Spleen (tissue), 11 donors: ENCODE results near the gene TDG. TPM values are rescaled to one million over a fixed set of nuclear protein-coding genes. Genes with fewer than 3 reads are reported as not detected.

Source experiments
- DNase-seq: peaks from one replicate; pipeline ENCODE4 v3.0.0-alpha.2; 2020
- H3K27ac ChIP-seq, 8 donors: fragments of 200-600 bp; sonication (generic) in 7 of 8; 1 replicate in 4 of 8; 2 replicates in 4 of 8; pipeline versions ENCODE4 v1.5.0 to v1.8.0; 2016 to 2021; ENCODE audit warnings: inconsistent platforms in 4 of 8, mild to moderate bottlenecking in 4 of 8, moderate library complexity in 1 of 8
- H3K27me3 ChIP-seq, 7 donors: fragments of 200-600 bp; sonication (generic) in 6 of 7; replicated peaks in 1 of 7; 1 replicate in 4 of 7; 2 replicates in 3 of 7; pipeline versions ENCODE4 v1.5.0 to v1.8.0; 2016 to 2021; ENCODE audit warnings: inconsistent platforms in 3 of 7, mild to moderate bottlenecking in 1 of 7
- H3K36me3 ChIP-seq, 6 donors: fragments of 200-600 bp; sonication (generic) in 5 of 6; 1 replicate in 4 of 6; 2 replicates in 2 of 6; pipeline versions ENCODE4 v1.5.0 to v1.8.0; 2016 to 2021; ENCODE audit warnings: inconsistent platforms in 2 of 6
- H3K4me1 ChIP-seq, 6 donors: fragments of 200-600 bp; sonication (generic) in 5 of 6; 1 replicate in 3 of 6; 2 replicates in 3 of 6; pipeline versions ENCODE4 v1.5.0 to v1.8.0; 2016 to 2021; ENCODE audit warnings: inconsistent platforms in 3 of 6
- H3K4me3 ChIP-seq, 8 donors: fragments of 200-600 bp; sonication (generic) in 7 of 8; 1 replicate in 4 of 8; 2 replicates in 4 of 8; pipeline versions ENCODE4 v1.5.0 to v1.8.0; 2016 to 2021; ENCODE audit warnings: inconsistent platforms in 4 of 8, mild to moderate bottlenecking in 4 of 8, moderate library complexity in 2 of 8
- H3K9me3 ChIP-seq, 8 donors: fragments of 200-600 bp; sonication (generic) in 7 of 8; 1 replicate in 4 of 8; 2 replicates in 4 of 8; pipeline versions ENCODE4 v1.5.0 to v1.8.0; 2016 to 2021; ENCODE audit warnings: inconsistent platforms in 4 of 8
- POLR2A ChIP-seq, 3 donors: fragments of 450-650 bp; IDR thresholded peaks; one replicate each; pipeline ENCODE4 v1.5.1; 2017; ENCODE audit warnings: antibody characterized with exemption in 3 of 3, mild to moderate bottlenecking in 1 of 3
- POLR2AphosphoS5 ChIP-seq, 3 donors: sonication (generic); formaldehyde crosslinking; IDR thresholded peaks; one replicate each; pipeline ENCODE4 v1.5.1; 2017; ENCODE audit warnings: antibody characterized with exemption in 3 of 3
- WGBS, 5 donors: extraction: QIAGEN DNeasy Blood & Tissue Kit in 3 of 5; methylation state at CpG; one replicate each; pipeline versions ENCODE4 v1.1.5 to v1.1.7; 2013 to 2018; 5-methylcytosine and 5-hydroxymethylcytosine counted together
- intact Hi-C: fragments of 100-400 bp; cut with DNase I; formaldehyde crosslinking; loops from one replicate; pipeline ENCODE4 v1.15.0; 2023; ENCODE audit warnings: low total_unique reads
- polyA plus RNA-seq, 3 donors: library from polyadenylated mRNA; stranded (reverse); fragments of 200-250 nt; gene quantifications; one replicate each; pipeline ENCODE4 v1.2.1, GENCODE V29; 2013
- total RNA-seq, 7 donors: library from RNA; depleted of rRNA in 3 of 7; stranded (reverse); fragments of >200 nt in 3 of 7; fragmentation: NEBNext Ultra II Directional in 4 of 7; extraction: Animal tissue kit (Norgen Biotek cat#: 25700) in 4 of 7; gene quantifications; one replicate each; pipeline versions ENCODE4 v1.1.0 to v1.2.1, GENCODE V29; 2016 to 2021
- TF ChIP-seq, protein P1 (sequence below), 11 experiments: fragments of 200-600 bp in 7 of 11; fragments of 450-650 bp in 4 of 11; sonication (generic) in 4 of 11; IDR thresholded peaks in 8 of 11; conservative IDR thresholded peaks in 3 of 11; 1 replicate in 7 of 11; 2 replicates in 4 of 11; pipeline versions ENCODE4 v1.4.0 to v1.8.0; 2016 to 2021; ENCODE audit warnings: antibody characterized with exemption in 11 of 11, inconsistent platforms in 4 of 11, mild to moderate bottlenecking in 1 of 11
- donor health status: healthy with polysubstance abuse.
- donor health status: DM: no; HTN: no; CAD: no; lungs with moderate emphysema.
- donor health status: DM: no; HTN: no; CAD: no.
- donor health status: Bipolar disorder and iron deficiency.
- donor health status: healthy.
- donor health status: DM: no; HTN: no; CAD: no.
- donor health status: DM: yes; HTN: yes; CAD: no.

TDG gene
- total and polyA plus RNA-seq, 10 donors, result 11.0 to 38.2 (median 23.4) TPM

DNA sequence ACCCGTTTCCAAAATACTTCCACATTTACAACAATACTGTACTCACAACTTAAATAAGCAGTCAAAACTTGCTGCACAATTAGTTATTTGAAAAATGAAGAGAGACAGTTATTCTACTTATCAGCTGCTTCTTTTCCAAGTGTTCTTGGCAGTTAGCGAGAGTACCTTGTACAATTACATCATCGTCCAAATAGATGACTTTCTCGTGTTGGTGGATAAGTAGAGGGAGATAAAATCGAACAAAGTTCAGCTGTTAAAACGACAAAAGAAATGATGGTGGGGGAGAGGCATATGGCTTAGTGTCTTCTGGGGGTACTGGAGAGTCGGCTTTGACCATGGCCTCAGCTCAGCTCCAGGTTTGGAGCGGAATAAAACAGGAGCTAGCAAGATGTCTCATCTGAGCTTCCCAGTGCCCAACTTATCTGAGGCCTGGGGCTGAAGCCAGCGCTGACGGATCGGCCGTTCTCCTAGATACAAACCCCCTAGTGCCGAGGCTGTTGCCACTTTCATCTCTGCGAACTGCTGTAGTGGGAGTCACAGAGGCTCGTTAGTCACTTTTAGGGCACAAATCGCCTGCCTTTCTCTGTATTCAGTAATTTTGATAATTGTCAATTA, 31.7 kb downstream of the TDG start:
- no peaks in the 10 kb centered on the region for H3K36me3 ChIP-seq
- no peak overlapping the region for H3K27ac ChIP-seq
- peaks cover 0 to 33% (median 0%) of the 10 kb centered on the region in 7 donors for H3K27me3 ChIP-seq
- WGBS, 5 donors, result 86 to 89% (median 87%) methylated on average over 16 of the region's 16 CpGs
- intact Hi-C loops, result no loop called here
- no peaks in the 10 kb centered on the region for H3K9me3 ChIP-seq
- no peak for DNase-seq
- no peak for TF ChIP-seq POLR2AphosphoS5 (IDR thresholded peaks at IDR 0.05)
- TF ChIP-seq POLR2A (IDR thresholded peaks at IDR 0.05), result no peak
- TF ChIP-seq, protein P1, sequence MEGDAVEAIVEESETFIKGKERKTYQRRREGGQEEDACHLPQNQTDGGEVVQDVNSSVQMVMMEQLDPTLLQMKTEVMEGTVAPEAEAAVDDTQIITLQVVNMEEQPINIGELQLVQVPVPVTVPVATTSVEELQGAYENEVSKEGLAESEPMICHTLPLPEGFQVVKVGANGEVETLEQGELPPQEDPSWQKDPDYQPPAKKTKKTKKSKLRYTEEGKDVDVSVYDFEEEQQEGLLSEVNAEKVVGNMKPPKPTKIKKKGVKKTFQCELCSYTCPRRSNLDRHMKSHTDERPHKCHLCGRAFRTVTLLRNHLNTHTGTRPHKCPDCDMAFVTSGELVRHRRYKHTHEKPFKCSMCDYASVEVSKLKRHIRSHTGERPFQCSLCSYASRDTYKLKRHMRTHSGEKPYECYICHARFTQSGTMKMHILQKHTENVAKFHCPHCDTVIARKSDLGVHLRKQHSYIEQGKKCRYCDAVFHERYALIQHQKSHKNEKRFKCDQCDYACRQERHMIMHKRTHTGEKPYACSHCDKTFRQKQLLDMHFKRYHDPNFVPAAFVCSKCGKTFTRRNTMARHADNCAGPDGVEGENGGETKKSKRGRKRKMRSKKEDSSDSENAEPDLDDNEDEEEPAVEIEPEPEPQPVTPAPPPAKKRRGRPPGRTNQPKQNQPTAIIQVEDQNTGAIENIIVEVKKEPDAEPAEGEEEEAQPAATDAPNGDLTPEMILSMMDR (IDR thresholded peaks at IDR 0.05 in 8 of 11, conservative IDR thresholded peaks at IDR 0.05 in 3 of 11), result no peak
- no peaks in the 10 kb centered on the region for H3K4me1 ChIP-seq
- H3K4me3 ChIP-seq, result no peak overlapping the region

DNA sequence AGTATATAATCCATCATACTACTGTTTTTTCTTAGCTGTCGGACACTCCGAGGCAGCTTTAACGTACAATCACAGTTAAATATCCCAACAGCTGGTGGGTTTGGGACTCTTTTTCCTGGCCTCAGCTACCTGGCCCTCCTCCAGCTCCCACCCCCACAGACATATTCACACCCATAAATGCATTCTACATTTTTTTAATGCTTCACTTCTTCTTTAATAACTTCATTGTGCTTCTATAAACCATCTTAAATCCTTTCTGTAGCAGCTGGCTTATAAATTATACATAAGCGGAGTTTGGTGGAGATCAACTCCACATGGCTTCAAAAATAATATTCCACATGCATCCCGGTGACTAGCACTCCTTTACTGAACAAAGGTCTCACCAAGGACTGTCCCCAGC, 33.3 kb downstream of the TDG start:
- no peak for DNase-seq
- Histone ChIP-seq H3K36me3 (no peaks in the 10 kb centered on the region), H3K9me3 (no peaks in the 10 kb centered on the region), H3K27me3 (peaks cover 0 to 41% (median 0%) of the 10 kb centered on the region in 7 donors), H3K4me1 (no peaks in the 10 kb centered on the region), H3K27ac (no peak overlapping the region), H3K4me3 (no peak overlapping the region)
- WGBS, 5 donors, result 80 to 87% (median 85%) methylated on average over 5 of the region's 5 CpGs
- TF ChIP-seq, protein P1 (IDR thresholded peaks at IDR 0.05 in 8 of 11, conservative IDR thresholded peaks at IDR 0.05 in 3 of 11), result no peak
- TF ChIP-seq POLR2A (IDR thresholded peaks at IDR 0.05) (no peak), POLR2AphosphoS5 (IDR thresholded peaks at IDR 0.05) (no peak)
- intact Hi-C loops, result no loop called here

DNA sequence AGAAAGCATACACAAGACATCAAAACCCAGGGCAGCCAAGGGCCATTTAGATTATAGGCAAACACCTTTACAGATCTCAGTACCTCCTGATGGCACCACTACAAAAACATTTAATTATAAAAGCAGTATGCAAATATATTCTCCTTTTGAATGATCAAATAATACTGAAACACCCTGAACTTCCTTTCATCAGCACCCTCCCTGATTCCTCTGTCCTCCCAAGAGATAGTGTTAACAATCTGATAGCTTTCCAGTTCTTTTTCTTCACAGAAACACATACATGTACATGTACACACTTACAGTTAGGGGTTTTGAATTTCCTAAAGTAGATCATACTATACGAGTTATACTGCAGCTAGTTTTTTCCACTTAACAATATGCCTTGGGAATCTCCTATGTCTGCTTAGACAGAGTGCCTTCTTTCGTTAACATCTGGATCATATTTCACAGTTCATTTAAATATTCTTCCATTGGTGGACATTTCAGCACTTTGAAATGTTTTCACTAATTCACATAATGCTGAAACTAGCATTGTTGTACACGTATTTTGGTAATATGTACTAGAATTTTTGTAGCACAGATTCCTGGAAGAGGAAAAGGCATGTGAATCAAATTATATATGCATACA, 35.2 kb downstream of the TDG start:
- no peak overlapping the region for H3K4me3 ChIP-seq
- 73 to 87% (median 77%) methylated on average over 3 of the region's 3 CpGs for WGBS, 5 donors
- H3K4me1 ChIP-seq, result no peaks in the 10 kb centered on the region
- no peak overlapping the region for H3K27ac ChIP-seq
- no peak for TF ChIP-seq POLR2AphosphoS5 (IDR thresholded peaks at IDR 0.05)
- TF ChIP-seq, protein P1 (IDR thresholded peaks at IDR 0.05 in 8 of 11, conservative IDR thresholded peaks at IDR 0.05 in 3 of 11), result no peak
- no peak for TF ChIP-seq POLR2A (IDR thresholded peaks at IDR 0.05)
- no peak for DNase-seq
- peaks cover 0 to 41% (median 0%) of the 10 kb centered on the region in 7 donors for H3K27me3 ChIP-seq
- no peaks in the 10 kb centered on the region for H3K9me3 ChIP-seq
- H3K36me3 ChIP-seq, result no peaks in the 10 kb centered on the region
- intact Hi-C loops, result no loop called here

DNA sequence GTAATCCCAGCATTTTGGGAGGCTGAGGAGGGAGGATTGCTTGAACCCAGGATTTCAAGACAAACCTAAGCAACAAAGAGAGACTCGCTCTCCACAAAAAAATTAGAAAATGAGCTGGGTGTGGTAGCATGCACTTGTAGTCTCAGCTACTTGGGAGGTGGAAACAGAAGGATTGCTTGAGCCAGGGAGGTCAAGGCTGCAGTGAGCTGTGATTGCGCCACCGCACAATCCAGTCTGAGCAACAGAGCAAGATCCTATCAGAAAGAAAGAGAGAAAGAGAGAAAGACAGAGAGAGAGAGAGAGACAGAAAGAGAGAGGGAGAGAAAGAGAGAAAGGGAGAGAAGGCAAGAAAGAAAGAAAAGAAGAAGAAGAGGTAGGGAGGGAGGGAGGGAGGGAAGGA, 37.0 kb downstream of the TDG start:
- Histone ChIP-seq H3K27ac (no peak overlapping the region), H3K4me3 (no peak overlapping the region), H3K4me1 (no peaks in the 10 kb centered on the region), H3K9me3 (no peaks in the 10 kb centered on the region), H3K36me3 (no peaks in the 10 kb centered on the region), H3K27me3 (peaks cover 0 to 41% (median 0%) of the 10 kb centered on the region in 7 donors)
- no peak for DNase-seq
- WGBS, 5 donors, result 89 to 99% (median 96%) methylated on average over 3 of the region's 3 CpGs
- intact Hi-C loops, result no loop called here
- TF ChIP-seq POLR2A (IDR thresholded peaks at IDR 0.05), result no peak
- TF ChIP-seq, protein P1 (IDR thresholded peaks at IDR 0.05 in 8 of 11, conservative IDR thresholded peaks at IDR 0.05 in 3 of 11), result no peak
- TF ChIP-seq POLR2AphosphoS5 (IDR thresholded peaks at IDR 0.05), result no peak
